Vagina (tissue), 2 donors: Measurements from ENCODE around the gene DPCD. TPM values are rescaled to one million over a fixed set of nuclear protein-coding genes. Genes with fewer than 3 reads are reported as not detected.
"Not testable (repeated sequence)": the region's sequence is repeated elsewhere in the genome, so short reads cannot be mapped to it uniquely, and the experiment has no call there.

ENCODE experiments used
- DNase-seq, 2 donors: peaks; one replicate each; pipeline ENCODE4 v3.0.0-alpha.2; 2017; ENCODE audit errors: extremely low spot score in 2 of 2
- H3K27ac ChIP-seq: fragments of 200-600 bp; sonication (generic); one replicate; pipeline ENCODE4 v1.5.1; 2019
- H3K27me3 ChIP-seq: fragments of 200-600 bp; sonication (generic); one replicate; pipeline ENCODE4 v1.5.1; 2019
- H3K36me3 ChIP-seq, 2 donors: fragments of 200-600 bp; sonication (generic); one replicate each; pipeline ENCODE4 v1.5.1; 2017 to 2019
- H3K4me1 ChIP-seq: fragments of 200-600 bp; sonication (generic); one replicate; pipeline ENCODE4 v1.5.1; 2019
- H3K4me3 ChIP-seq, 2 donors: fragments of 200-600 bp; sonication (generic); 1 replicate in 1 of 2; 2 replicates in 1 of 2; pipeline ENCODE4 v1.5.1; 2016 to 2019
- H3K9me3 ChIP-seq: fragments of 200-600 bp; sonication (generic); one replicate; pipeline ENCODE4 v1.5.1; 2019
- POLR2A ChIP-seq, 2 donors: fragments of 450-650 bp; IDR thresholded peaks; one replicate each; pipeline ENCODE4 v1.6.1; 2017; ENCODE audit warnings: antibody characterized with exemption in 2 of 2, mild to moderate bottlenecking in 2 of 2, moderate library complexity in 2 of 2
- POLR2AphosphoS5 ChIP-seq, 2 donors: sonication (generic); formaldehyde crosslinking; IDR thresholded peaks; one replicate each; pipeline ENCODE4 v1.9.0; 2017; ENCODE audit warnings: antibody characterized with exemption in 2 of 2, mild to moderate bottlenecking in 2 of 2, low read depth in 1 of 2; ENCODE audit not compliant: insufficient read depth in 1 of 2
- intact Hi-C: fragments of 100-400 bp; cut with DNase I; formaldehyde crosslinking; loops from one replicate; pipeline ENCODE4 v1.15.1; 2023
- total RNA-seq: library from RNA; depleted of rRNA; stranded (reverse); fragments of >200 nt; gene quantifications from one replicate; pipeline ENCODE4 v1.2.3, GENCODE V29; 2016
- TF ChIP-seq, protein P1 (sequence below), 3 experiments: fragments of 450-650 bp in 2 of 3; fragments of 200-600 bp in 1 of 3; sonication (generic) in 1 of 3; IDR thresholded peaks; one replicate each; pipeline ENCODE4 v1.5.1; 2017 to 2019; ENCODE audit warnings: antibody characterized with exemption in 3 of 3, mild to moderate bottlenecking in 2 of 3, moderate library complexity in 2 of 3

The DPCD gene
- total RNA-seq, 1 donor from 2014 or later = 13.8 TPM

DNA sequence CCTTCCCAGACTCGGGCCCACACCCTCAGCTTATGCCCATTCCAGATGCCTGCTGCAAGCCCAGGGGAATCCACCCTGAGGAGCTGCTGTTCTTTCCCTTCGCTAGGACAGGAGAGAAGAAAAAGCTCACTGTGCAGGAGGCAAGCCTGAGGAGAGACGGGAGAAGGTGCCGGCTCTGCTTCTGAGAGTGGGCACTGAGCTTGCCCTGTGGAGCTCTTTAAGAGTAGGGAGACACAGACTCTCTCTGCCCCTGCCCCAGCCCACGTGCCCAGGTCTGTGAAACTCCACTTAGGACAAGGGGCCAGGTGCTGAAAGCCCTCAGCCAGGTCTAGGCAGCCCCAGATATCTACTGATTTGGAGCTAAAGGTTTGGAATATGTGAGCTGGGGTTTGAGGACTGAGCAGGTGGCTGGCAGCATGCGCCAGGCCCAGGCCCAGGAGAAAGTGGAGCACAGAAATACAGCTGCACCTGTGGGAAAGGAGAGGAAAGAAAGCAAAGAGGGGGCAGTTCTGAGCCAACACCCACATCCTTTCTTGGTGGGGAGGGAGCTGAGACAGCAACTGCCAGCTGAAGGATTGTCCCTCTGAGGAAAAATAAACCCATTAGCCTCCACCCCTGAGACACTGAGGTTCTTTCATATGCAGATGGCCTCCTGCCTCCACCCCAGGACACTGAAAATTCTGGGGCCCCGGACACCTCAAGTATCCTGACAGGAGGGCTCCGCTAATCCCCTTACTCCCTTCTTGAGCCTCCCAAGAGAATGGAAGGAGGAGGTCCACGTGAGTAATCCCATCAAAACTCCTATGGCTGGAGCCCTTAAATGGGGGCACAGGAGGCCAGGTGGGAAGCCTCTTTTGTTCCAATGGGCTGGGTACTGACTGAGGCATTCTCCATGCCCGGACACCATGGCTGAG lies 7.4 kb upstream of the DPCD start:
- no peak for TF ChIP-seq POLR2AphosphoS5 (IDR thresholded peaks at IDR 0.05; ENCODE audit: insufficient read depth in 1 of 2, low read depth in 1 of 2)
- TF ChIP-seq POLR2A (IDR thresholded peaks at IDR 0.05) = no peak
- TF ChIP-seq, protein P1, sequence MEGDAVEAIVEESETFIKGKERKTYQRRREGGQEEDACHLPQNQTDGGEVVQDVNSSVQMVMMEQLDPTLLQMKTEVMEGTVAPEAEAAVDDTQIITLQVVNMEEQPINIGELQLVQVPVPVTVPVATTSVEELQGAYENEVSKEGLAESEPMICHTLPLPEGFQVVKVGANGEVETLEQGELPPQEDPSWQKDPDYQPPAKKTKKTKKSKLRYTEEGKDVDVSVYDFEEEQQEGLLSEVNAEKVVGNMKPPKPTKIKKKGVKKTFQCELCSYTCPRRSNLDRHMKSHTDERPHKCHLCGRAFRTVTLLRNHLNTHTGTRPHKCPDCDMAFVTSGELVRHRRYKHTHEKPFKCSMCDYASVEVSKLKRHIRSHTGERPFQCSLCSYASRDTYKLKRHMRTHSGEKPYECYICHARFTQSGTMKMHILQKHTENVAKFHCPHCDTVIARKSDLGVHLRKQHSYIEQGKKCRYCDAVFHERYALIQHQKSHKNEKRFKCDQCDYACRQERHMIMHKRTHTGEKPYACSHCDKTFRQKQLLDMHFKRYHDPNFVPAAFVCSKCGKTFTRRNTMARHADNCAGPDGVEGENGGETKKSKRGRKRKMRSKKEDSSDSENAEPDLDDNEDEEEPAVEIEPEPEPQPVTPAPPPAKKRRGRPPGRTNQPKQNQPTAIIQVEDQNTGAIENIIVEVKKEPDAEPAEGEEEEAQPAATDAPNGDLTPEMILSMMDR (IDR thresholded peaks at IDR 0.05) = no peak
- Histone ChIP-seq H3K27ac (no peak overlapping the region), H3K4me3 (no peak overlapping the region), H3K27me3 (no peaks in the 10 kb centered on the region), H3K9me3 (no peaks in the 10 kb centered on the region), H3K4me1 (no peaks in the 10 kb centered on the region), H3K36me3 (peaks cover 0 to 55% of the 10 kb centered on the region in 2 donors)
- intact Hi-C loops = no loop called here
- DNase-seq = no peak

DNA sequence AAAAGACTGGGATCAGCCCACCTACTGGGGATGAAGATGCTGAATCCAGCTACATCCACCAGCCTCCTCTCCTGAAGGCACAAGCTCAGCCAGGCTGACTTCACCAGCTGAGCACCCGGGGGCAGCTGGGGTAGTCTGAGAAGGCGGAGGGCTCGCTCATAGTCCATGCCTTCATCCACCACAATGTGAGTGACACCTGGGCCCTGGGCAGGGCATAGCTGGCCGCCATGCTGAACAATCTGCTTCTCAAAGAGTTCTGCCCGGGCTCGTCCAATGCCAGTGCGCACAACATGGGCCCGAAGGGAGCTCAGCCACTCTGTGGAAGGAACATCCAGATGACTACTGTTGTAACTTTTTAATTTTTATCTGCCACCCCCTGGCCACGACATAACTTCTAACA lies 2.3 kb upstream of the DPCD start:
- H3K9me3 ChIP-seq = no peaks in the 10 kb centered on the region
- H3K27me3 ChIP-seq = no peaks in the 10 kb centered on the region
- TF ChIP-seq POLR2A (IDR thresholded peaks at IDR 0.05) (no peak), POLR2AphosphoS5 (IDR thresholded peaks at IDR 0.05; ENCODE audit: insufficient read depth in 1 of 2, low read depth in 1 of 2) (no peak)
- TF ChIP-seq, protein P1 (IDR thresholded peaks at IDR 0.05) = no peak
- intact Hi-C loops = no loop called here
- no peak overlapping the region for H3K4me3 ChIP-seq
- no peak for DNase-seq
- peaks cover 24% of the 10 kb centered on the region for H3K4me1 ChIP-seq
- H3K27ac ChIP-seq = no peak overlapping the region
- H3K36me3 ChIP-seq = peaks cover 0 to 34% of the 10 kb centered on the region in 2 donors

DNA sequence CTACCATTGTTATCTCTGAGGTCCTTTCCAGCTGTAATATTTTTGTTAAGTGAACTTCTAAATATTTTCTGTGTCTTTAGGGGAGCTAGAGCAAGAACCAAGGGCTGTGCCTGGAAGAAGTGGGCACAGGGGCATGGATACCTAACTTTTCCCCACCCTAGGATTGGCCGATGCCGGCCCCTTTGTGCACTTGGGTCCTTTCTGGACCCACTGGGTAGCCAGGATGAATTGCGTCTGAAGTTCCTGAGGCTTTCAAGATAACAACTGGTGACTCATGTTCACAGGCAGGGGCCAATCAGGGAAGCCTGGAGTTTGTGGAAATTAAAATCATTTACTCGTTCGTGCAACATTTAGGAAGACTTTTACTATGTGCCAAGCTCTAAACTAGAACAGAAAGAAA lies 758 bp downstream of the DPCD start:
- peaks cover 24% of the 10 kb centered on the region for H3K4me1 ChIP-seq
- H3K9me3 ChIP-seq = no peaks in the 10 kb centered on the region
- peaks cover 0 to 9% of the 10 kb centered on the region in 2 donors for H3K36me3 ChIP-seq
- no peaks in the 10 kb centered on the region for H3K27me3 ChIP-seq
- no peak for TF ChIP-seq POLR2A (IDR thresholded peaks at IDR 0.05)
- TF ChIP-seq, protein P1 (IDR thresholded peaks at IDR 0.05) = no peak
- TF ChIP-seq POLR2AphosphoS5 (IDR thresholded peaks at IDR 0.05; ENCODE audit: insufficient read depth in 1 of 2, low read depth in 1 of 2) = no peak
- peak overlapping the region; percentile 83 for H3K4me3 ChIP-seq
- no peak for DNase-seq
- intact Hi-C loops = no loop called here
- H3K27ac ChIP-seq = no peak overlapping the region

DNA sequence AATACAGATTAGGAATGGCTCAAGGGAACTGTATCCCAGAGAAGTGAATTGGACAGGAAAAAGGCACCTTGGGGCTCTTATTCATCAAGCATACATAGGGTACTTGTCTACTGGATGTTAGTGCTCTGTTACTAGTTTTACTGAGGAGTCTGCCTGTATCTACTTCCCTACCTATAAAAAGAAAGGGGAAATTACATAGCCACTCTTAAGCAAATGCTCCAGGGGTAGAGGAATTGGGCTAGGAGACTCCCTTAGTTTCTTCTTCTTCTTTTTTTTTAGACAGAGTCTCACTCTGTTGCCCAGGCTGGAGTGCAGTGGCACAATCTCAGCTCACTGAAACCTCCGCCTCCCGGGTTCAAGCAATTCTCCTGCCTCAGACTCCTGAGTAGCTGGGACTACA lies 5.2 kb downstream of the DPCD start:
- intact Hi-C loops = not testable (repeated sequence)

GRCh38 chr10:101595591-101596433 lies 7.7 kb downstream of the DPCD start:
- no peak for DNase-seq
- no peaks in the 10 kb centered on the region for H3K36me3 ChIP-seq
- no peaks in the 10 kb centered on the region for H3K27me3 ChIP-seq
- H3K27ac ChIP-seq = no peak overlapping the region
- H3K4me3 ChIP-seq = no peak overlapping the region
- no peaks in the 10 kb centered on the region for H3K9me3 ChIP-seq
- H3K4me1 ChIP-seq = no peaks in the 10 kb centered on the region
- intact Hi-C loops = no loop called here
- TF ChIP-seq, protein P1 (IDR thresholded peaks at IDR 0.05) = no peak
- TF ChIP-seq POLR2A (IDR thresholded peaks at IDR 0.05) (no peak), POLR2AphosphoS5 (IDR thresholded peaks at IDR 0.05; ENCODE audit: insufficient read depth in 1 of 2, low read depth in 1 of 2) (no peak)

More for the DNA sequence above, 5.2 kb downstream of the DPCD start:
- not testable (repeated sequence) for H3K9me3 ChIP-seq, H3K27me3 ChIP-seq, H3K36me3 ChIP-seq, H3K4me1 ChIP-seq, H3K27ac ChIP-seq, H3K4me3 ChIP-seq, DNase-seq
